HL-60/S4 (cell line): ENCODE data around the gene DHRS9.

Experiments
- in situ Hi-C: fragments of 300-500 bp; cut with MboI; formaldehyde crosslinking; loops from 2 replicates; pipeline ENCODE4 v1.14.3; 2022; ENCODE audit warnings: low sequenced_read_pairs

Gene DHRS9

GRCh38 chr2:169131587-169132512 is 62.5 kb downstream of the DHRS9 start:
- in situ Hi-C loops, result loop anchor here (10.0 kb wide), 1 partner anchor 167 kb away; no protein-coding TSS in a partner anchor

GRCh38 chr2:169134272-169134671 is 64.9 kb downstream of the DHRS9 start:
- in situ Hi-C loops, result loop anchor here (10.0 kb wide), 1 partner anchor 169 kb away; no protein-coding TSS in a partner anchor

- in situ Hi-C loops, result loop anchor here (10.0 kb wide), 1 partner anchor 172 kb away; no protein-coding TSS in a partner anchor
Measured at GRCh38 chr2:169136428-169136827, 67.1 kb downstream of the DHRS9 start.

GRCh38 chr2:169136885-169137534 is 67.6 kb downstream of the DHRS9 start:
- in situ Hi-C loops, result loop anchor here (10.0 kb wide), 1 partner anchor 172 kb away; no protein-coding TSS in a partner anchor

GRCh38 chr2:169137924-169138323 is 68.6 kb downstream of the DHRS9 start:
- in situ Hi-C loops, result loop anchor here (10.0 kb wide), 1 partner anchor 173 kb away; no protein-coding TSS in a partner anchor

GRCh38 chr2:169139145-169139544 is 69.8 kb downstream of the DHRS9 start:
- in situ Hi-C loops, result loop anchor here (10.0 kb wide), 1 partner anchor 174 kb away; no protein-coding TSS in a partner anchor

- in situ Hi-C loops, result loop anchor here (10.0 kb wide), 1 partner anchor 175 kb away; no protein-coding TSS in a partner anchor
Measured at GRCh38 chr2:169139993-169140767, 70.8 kb downstream of the DHRS9 start.

- in situ Hi-C loops, result no loop called here
Measured at GRCh38 chr2:169141713-169142352, 72.5 kb downstream of the DHRS9 start.

GRCh38 chr2:169143998-169144397 is 74.6 kb downstream of the DHRS9 start:
- in situ Hi-C loops, result no loop called here
